ENCODE data around the gene PPP2R2D.

The PPP2R2D gene

DNA sequence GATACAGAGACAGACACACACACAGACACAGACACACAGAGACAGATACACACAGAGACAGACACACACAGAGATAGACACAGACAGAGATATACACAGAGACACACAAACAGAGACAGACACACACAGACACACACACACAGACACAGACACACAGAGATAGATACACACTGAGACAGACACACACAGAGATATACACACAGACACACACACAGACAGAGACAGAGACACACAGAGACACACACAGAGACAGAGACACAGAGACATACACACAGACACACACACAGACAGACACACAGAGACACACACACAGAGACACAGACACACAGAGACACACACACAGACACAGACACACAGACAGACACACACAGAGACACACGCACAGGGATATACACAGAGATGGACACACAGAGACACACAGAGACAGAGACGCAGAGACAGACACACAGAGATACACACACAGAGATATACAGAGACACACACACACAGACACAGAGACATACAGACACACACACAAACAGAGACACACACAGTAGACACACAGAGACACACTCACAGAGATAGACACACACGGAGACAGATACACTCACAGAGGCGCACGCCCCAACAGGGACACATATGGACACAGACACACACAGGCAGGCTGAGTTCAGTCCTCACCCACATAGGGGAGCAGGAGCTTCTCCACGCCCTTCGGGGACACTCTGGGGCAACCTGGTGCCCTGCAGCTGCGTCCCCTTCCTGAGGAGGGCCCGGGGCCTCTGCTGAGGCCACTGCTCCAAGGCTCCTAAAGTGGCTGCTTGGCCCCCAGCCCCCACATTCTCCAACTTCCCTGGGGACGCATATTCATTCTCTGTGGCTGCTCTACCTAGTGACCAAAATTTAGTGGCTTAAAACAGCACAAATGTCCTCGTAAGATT lies 10.3 kb upstream of the PPP2R2D start:
- DNase-seq: no peak

DNA sequence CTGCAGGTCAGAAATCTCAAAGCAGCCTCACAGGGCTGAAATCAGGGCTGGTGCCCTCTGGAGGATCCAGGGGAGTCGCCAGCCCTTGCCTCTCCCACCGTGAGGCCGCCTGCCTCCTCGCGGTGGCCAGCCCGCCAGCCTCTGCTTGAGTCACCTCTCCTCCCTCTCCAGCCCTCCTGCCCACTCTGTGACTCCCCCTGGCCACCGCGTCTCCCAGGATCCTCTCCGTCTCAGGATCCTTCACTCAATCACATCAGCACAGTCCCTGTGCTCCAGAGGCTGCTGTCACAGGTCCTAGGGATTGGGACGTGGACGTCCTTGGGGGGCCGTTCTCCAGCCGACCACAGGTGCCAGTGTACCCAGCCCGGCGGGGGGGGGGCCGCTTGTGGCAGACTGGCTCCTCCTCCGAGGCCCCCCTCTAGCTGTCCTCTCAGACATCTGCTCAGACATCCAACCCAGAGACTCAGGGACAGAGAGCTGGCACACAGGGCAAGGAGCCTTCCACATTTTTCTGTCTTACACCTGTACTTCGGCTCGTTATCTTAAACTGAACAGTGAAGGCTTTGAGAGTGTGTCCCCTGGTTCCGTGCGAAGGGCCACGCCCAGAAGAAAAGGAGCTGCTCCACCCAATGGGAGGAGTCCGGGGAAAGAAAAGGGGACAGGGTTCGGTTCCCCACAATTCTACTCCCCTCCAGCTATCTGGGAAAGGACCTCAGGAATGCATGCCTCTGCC lies 9.4 kb upstream of the PPP2R2D start:
- DNase-seq: no peak

DNA sequence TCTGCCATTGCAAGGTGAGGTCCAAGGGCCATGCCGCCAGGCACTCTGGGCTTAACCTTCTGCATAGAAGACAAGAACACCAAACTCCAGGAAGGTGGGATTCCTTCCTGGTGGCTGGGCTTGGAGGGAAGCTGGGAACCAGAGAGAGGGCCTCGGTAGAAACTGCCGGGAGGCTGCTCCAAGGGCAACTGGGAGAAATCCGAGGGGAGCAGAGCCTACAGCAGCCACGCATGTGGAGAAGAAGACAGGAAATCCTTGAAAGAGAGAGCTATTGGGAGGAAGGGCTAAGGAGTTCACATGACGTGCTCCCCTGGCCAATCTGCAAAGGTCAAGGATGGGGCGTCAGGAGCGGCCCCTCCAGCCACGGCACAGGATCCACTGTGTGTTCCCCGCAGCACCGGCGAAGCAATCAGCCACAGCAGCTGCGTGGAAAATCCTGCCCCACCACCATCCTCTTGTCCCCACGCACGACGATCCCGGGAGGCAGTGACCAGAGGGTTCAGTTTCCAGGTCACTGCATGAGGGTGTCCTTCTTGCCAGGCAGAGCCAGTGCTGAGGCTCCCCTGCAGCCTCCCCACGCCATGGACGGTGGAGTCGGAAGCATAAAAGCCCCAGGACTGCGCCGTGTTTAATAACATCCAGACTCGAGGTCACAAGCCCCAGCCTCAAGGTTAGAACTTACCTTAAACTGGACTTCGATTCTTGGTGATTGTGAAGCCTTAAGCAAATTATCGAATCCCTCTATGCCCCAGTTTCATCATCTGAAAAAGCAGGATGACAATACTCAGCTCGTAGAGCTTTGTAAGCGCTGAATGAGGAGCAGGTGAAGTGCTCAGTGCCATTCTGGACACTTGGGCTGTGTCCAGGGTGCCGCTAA lies 8.6 kb upstream of the PPP2R2D start:
- no peak for DNase-seq

DNA sequence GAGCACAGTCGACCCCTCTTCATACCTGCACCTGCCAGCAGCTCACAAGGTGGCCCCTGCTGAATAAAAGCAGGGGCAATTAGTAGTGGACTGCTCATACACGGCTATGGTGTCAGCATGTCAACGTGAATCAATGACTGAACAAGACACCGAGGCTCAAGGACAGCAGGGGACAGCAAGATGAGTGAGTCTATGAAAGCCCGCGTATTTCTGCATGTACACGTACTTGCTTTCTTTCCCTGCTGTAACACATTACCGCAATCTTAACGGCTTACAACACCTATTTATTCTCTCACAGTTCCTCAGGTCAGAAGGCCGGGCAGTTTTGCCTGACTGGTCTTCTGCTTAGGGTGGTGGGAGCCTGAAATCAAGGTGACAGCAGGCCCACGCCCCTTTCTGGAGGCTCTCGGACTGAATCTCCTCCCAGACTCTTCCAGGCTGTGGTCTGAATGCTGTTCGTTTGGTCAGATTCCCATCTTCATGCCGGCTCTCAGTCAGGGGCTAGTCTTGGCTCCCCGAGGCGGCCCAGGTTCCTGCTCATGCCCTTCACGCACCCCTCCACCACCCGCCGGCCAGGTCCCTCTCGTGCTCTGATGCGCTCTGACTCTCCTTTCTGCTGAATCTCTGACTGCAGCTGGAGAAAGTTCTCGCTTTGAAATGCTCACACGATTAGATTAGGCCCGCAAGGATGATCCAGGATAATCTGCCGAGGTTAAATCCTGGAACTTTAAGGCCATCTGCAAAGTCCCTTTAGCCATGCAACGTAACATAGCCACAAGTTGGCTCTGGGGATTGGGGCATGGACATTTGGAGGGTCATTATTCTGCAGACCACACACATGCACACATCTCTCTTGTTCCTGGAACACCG lies 7.8 kb upstream of the PPP2R2D start:
- no peak for DNase-seq

DNA sequence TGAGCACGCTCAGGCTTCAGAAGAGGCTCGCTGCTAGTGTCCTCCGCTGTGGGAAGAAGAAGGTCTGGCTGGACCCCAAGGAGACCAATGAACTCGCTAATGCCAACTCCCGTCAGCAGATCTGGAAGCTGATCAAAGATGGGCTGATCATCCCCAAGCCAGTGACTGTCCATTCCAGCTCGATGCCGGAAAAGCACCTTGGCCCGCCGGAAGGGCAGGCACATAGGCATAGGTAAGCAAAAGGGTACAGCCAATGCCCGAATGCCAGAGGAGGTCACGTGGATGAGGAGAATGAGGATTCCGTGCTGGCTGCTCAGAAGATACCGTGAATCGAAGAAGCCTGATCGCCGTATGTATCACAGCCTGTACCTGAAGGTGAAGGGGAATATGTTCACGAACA lies 5.7 kb upstream of the PPP2R2D start:
- DNase-seq: no peak

DNA sequence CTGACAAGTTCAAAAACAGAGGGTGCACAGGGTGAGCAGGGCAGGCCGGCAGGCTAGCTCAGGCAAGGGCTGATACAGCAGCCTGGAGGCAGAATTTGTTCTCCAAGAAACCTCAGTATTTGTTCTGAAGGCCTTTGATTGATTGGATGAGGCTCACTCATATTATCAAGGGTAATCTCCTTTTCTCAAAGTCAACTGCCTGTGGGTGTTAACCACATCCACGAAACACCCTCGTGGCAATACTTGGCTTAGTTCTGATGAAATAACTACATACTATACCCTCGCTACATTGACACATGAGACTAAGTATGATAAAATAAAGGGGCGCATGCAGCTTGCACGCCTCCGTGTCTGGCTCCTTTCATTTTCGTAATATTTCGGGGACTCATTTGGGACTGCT lies 4.4 kb upstream of the PPP2R2D start:
- DNase-seq: no peak

DNA sequence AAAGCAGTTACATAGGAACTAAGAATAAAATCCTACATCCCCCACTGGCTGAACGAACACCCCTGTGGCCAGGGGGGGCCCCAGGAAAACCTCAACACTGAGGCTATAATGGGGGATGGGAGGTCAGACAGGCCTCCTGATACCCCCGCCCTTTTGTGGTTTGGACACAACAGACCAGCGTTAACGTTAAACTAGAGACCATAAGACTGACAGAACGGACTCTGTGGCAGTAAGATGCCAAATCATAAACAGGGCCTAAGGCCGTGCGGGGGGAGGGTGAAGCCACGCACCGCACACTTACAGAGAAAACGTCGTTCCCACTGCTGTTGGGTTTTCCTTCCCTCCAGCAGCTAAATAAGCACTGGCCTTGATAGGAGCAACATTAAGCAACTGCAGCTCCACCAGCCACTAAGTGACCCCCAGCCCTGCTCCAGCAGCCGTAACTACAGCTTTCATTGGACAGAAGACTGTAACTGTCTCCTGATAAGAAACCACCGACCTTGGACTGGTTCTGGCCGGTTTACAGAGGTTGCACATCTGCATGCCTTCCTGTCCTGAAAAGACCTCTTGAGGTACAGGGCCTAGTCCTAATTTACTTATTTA lies 3.4 kb upstream of the PPP2R2D start:
- DNase-seq: no peak

DNA sequence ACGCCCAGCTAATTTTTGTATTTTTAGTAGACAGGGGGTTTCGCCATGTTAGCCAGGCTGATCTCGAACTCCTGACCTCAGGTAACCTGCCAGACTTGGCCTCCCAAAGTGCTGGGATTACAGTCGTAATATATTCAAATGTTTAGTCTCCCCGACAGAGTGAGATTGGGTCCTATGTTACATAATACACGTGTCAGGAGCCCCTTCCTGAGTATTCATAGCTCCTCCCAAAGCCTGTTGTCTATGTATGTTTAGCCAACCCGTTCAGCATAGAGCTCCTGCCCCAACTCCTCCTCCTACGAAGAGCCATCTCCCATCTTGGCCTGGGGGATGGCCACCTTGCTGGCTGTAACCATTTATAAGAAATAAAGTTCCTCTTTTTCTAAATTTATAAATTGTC lies 2.7 kb upstream of the PPP2R2D start:
- DNase-seq: no peak

DNA sequence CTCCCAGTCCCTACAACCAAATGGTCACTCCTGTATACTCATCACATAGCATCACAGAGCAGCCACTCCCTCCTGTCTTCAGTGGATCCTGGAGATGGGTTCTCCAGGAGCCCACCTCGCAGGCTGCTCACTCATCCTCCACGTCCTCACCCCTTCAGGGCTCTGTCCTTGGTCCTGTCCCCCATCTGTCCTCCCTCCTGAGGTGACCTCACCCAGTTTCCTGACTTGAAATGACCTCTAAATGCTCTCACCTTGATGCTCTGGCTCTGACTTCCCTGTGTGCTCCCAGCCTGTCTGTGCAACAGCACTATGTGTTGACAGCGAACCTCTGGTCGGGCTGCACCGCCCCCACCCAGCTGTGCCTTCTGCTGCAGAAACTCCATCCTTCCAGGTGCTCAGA lies 2.1 kb upstream of the PPP2R2D start:
- DNase-seq: no peak

DNA sequence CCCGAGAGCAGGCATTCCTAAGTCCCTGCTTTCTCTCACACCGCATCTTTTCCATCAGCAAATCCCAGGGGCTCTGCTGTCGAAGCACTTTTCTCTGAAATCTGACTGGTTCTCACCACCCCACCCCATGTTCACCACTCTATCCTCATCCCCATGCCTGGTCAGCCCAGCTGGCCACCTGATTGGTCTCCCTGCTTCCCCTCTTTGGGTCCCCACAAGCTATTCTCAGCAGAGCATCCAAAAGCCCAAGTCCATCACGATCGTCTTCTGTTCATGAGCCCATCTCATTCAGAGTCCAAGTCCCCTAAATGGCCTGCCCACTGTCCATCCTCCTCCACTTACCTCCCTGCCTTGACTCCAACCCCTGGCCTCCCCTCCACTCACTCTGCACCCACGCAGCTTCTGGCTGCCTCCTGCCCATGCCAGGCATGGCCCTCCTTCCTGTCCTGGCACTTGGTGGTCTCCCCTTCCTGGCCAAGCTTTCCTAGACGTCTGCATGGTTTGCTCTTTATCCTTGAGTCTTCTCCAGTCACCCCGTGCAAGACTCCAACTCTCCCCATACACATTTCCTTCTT lies 1.6 kb upstream of the PPP2R2D start:
- no peak for DNase-seq

DNA sequence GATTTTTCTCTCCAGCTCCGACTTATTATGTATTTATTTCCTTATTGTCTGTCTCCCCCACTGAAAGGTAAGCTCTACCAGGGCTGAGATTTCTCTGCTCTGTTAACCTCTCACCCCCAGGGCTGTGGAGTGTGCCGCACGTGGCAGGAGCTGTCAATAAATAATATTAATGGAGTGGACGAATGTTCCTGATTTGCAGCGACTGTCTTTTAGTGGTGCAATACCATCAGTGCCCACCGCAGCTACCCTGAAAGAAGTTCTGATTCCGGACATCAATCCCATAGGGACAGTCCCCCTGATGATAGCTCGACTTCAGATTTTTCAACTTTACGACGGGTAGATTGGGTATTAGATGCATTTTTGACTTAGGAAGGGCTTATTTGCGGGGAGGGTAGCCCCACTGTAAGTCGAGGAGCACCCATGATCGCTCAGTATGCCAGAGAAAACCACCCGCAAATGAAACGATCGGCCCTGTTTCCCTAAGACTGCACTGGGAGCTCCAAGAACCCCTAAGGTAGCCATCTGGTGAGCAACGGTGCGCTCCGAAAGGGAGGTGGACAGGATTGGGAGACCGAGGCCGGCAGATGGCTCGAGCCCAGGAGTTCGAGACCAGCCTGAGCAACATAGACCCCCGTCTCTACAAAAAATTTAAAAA lies 986 bp upstream of the PPP2R2D start:
- no peak for DNase-seq

DNA sequence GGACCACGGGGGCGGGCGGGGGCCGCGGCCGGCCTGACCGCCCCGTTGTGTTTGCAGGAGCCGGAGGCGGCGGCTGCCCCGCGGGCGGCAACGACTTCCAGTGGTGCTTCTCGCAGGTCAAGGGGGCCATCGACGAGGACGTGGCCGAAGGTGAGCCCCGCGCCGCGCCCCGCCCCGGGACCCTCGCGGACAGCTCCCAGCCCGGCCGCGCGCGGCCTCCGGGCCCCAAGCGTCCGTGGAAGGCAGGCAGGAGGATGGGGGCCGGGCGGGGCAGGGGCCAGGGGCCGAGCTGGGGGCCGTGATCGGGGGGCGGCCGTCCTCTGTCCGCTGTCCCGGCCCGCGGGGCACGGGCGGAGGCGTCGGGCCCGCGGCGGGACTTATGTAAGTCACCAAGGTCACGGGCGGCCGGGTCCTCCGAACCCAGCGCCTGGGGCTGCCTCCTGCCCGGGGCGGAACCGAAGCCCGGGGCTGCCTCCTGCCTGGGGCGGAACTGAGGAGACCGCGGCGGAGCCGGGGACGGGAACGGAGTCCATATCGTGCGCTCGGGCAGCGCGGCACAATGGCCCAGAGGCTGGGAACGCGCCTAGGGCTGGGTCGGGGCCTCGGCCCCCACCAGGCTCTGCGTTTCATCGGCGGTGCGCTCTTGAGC lies 497 bp downstream of the PPP2R2D start:
- no peak for DNase-seq

DNA sequence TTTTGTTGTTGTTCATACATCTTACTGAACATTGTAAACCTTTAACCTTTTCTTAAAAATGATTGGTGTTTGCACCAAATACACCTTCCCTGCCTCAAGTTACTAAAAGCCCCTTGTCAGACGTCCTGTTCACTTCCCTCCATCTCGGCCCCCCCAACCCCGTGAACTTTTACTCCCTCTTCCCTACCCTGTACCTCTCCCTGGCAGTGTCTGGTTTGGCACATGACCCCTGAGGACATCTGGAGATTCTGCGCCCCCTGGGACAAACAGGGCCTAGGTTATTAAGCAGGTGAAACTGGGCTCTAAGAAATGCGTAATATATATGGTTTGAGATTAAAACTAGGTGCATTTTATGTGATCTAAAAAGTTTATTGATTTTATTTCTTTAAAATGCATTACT lies 1.4 kb downstream of the PPP2R2D start:
- DNase-seq: no peak

DNA sequence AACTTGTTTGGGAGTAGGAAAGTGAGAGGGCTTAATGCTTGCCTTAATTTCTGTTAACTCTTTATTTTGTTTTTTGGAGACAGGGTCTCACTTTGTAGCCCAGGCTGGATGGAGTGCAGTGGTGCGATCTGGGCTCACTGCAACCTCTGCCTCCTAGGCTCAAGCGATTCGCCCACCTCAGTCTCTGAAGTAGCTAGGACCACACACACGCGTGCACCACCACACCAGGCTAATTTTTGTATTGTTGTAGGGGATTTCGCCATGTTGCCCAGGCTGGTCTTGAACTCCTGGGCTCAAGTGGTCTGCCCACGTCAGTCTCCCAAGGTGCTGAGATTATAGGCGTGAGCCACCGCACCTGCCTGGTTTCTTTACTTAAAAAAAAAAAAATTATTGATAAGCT lies 1.9 kb downstream of the PPP2R2D start:
- no peak for DNase-seq

DNA sequence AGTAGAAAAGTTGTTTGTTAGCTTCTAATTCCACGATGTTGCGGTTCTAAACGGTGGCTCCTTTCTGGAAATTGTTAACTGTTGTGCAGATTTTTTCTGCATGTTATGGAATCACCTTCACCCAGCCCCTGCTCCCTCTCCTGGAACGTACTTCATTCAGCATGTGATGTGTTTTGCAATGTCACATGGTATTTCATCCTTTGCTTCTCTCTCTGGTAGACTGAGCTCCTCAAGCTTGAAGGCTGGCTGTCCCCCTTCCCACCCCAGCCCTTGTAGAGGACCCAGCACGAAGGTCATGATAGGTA lies 4.4 kb downstream of the PPP2R2D start:
- no peak for DNase-seq

DNA sequence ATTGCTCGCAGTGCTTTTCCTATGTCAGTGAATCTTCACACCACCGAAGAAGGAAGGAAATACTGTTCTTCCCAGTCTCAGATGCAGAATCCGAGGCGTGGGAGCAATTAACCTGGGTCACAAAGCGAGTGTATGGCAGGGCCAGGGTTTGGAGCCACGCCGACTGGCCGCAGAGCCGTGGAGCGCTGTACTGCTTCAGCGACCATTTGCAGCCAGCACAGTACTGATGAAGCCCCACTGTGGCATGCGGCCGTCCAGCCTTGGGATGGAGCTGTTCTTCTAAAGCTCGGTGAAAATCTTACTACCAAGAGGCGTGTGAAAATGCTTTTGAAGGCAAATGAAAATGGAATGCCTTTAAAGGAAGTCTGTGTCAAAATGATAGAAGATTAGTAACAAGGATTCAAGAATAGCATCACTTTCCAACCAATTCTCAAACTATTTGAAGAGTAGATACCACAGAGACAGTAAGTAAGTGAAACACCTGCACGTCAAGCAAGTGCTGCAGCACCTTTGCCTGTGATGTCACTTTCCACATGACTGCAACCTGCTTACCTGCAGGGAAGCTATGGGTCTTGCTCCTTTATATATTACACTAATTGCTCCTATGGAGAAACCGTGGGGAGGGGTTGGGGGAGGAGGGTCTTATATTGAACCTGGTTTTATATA lies 4.9 kb downstream of the PPP2R2D start:
- DNase-seq: no peak

DNA sequence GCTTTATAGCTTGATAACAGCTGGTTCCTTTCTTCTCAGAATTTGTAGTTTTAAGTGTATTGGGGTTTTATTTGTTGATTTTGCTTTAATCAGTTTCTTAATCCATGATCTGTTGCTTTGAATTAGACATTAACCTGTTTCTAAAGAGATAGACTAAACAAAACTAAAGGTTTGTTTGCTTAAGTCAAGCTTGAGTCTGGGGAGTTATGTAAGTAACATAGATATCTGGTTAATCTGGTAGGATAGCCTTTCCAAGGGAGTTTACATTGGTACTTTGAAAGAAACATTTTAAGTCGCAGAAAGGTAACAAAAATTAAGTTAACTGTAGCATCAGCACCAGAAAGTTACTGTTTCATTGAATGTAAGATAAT lies 5.4 kb downstream of the PPP2R2D start:
- no peak for DNase-seq

DNA sequence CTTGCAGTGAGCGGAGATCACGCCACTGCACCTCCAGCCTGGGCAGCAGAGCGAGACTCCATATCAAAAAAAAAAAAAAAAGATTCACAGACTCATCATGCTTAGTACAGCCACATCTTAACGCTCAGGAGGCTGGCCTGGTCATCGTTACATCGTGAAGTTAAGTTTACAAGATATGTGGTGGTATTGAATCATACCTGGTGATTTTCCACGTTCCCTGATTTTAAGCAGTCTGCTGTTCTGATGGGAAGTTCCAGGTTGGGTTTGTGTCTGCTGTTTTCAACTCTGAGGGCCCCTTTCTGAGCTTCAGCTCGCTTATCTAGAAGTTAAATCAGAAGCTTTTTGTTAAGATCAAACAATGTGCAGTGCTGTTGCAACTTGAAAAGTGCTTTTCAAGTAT lies 6.9 kb downstream of the PPP2R2D start:
- no peak for DNase-seq

DNA sequence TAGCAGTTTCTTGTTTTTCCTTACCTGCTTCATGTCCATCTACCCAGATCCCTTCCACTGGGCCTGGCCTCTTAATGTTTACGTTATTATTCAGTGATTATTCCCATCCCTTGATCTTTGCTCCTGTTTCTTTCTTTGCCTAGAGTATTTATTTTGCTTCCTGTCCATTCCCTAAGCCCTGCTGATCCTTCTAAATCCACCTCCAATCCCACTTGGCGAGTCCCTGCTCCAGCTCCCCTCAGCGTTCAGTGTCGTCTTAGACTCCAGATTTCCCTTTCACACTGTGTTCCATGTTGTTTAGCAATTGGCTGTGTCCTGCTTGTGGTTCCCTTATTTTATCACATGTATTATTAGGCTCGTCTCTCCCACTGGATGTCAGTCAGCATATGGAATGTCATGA lies 7.3 kb downstream of the PPP2R2D start:
- no peak for DNase-seq

All from NCI-H510A (cell line).